Epithelial cell of proximal tubule (primary cell): Measurements from ENCODE around the gene OR2W1. TPM values are rescaled to one million over a fixed set of nuclear protein-coding genes. Genes with fewer than 3 reads are reported as not detected.

Experiments used
- DNase-seq: peaks from one replicate; pipeline ENCODE4 v3.0.0-alpha.2; 2011; ENCODE audit warnings: low read depth
- H3K4me3 ChIP-seq: 2 replicates; pipeline ENCODE4 v1.5.1; 2011; ENCODE audit warnings: low read depth, mild to moderate bottlenecking, low read length
- CTCF ChIP-seq: conservative IDR thresholded peaks from 2 replicates; pipeline ENCODE4 v1.5.1; 2012; ENCODE audit warnings: low read depth, mild to moderate bottlenecking, low read length
- total RNA-seq: library from RNA; depleted of rRNA; stranded (reverse); fragments of >200 nt; gene quantifications from 2 replicates; pipeline ENCODE4 v1.2.3, GENCODE V29; 2015

Gene OR2W1
- total RNA-seq, 1 donor from 2014 or later = not detected

GRCh38 chr6:29008089-29008488 lies 36.9 kb downstream of the OR2W1 start:
- TF ChIP-seq CTCF = no peak
- H3K4me3 ChIP-seq = no peak overlapping the region
- DNase-seq = no peak

- no peak for TF ChIP-seq CTCF
- H3K4me3 ChIP-seq = peak within 1 kb of the TSS; percentile 63
- DNase-seq = no peak
These were observed 39.6 kb downstream of the OR2W1 start, which contains the start of gene ZNF311 for GRCh38 chr6:29005183-29005885. Gene ZNF311, minus strand, starts transcription at chr6:29005315. Its CDS starts 1,361 bp downstream, at chr6:29003954.

GRCh38 chr6:28996844-28997510 lies 48.0 kb downstream of the OR2W1 start:
- DNase-seq = no peak
- no peak for TF ChIP-seq CTCF
- H3K4me3 ChIP-seq = no peak overlapping the region

- H3K4me3 ChIP-seq = no peak overlapping the region
- TF ChIP-seq CTCF = no peak
- no peak for DNase-seq
These were observed 49.8 kb downstream of the OR2W1 start for GRCh38 chr6:28995093-28995650.

Other genes starting within 250 kb of the OR2W1 start
- 76.0 and 80.5 TPM in 2 replicates for gene TRIM27, start 121.2 kb downstream of the OR2W1 start, total RNA-seq
- gene ZNF311, start 39.9 kb downstream of the OR2W1 start, total RNA-seq = 0.52 and 0.65 TPM in 2 replicates
- gene OR2B3, start 42.1 kb upstream of the OR2W1 start, total RNA-seq = not detected in 2 replicates
- gene OR2J1, start 54.3 kb upstream of the OR2W1 start, total RNA-seq = not detected in 2 replicates
- not detected in 2 replicates for gene OR2J3, start 62.9 kb upstream of the OR2W1 start, total RNA-seq
- not detected in 2 replicates for gene OR2J2, start 125.7 kb upstream of the OR2W1 start, total RNA-seq